Transverse colon (tissue), 4 donors: ENCODE data around the gene MFNG. TPM values are rescaled to one million over a fixed set of nuclear protein-coding genes. Genes with fewer than 3 reads are reported as not detected.

ENCODE experiments used
- DNase-seq: peaks from one replicate; pipeline ENCODE4 v3.0.0-alpha.2; 2019
- H3K27ac ChIP-seq, 4 donors: fragments of 200-600 bp; sonication (generic); 2 replicates each; pipeline ENCODE4 v1.5.1; 2016 to 2018; ENCODE audit warnings: inconsistent platforms in 4 of 4
- H3K27me3 ChIP-seq: fragments of 200-600 bp; sonication (generic); 2 replicates; pipeline ENCODE4 v1.5.1; 2017; ENCODE audit warnings: inconsistent platforms
- H3K36me3 ChIP-seq, 4 donors: fragments of 200-600 bp; sonication (generic); 2 replicates each; pipeline ENCODE4 v1.5.1; 2017 to 2019; ENCODE audit warnings: inconsistent platforms in 4 of 4
- H3K4me1 ChIP-seq, 4 donors: fragments of 200-600 bp; sonication (generic); 2 replicates each; pipeline ENCODE4 v1.5.1; 2017 to 2020; ENCODE audit warnings: inconsistent platforms in 4 of 4
- H3K4me3 ChIP-seq, 4 donors: fragments of 200-600 bp; sonication (generic); 1 replicate in 1 of 4; 2 replicates in 3 of 4; pipeline versions ENCODE4 v1.5.1 to v1.6.1; 2017 to 2019; ENCODE audit warnings: inconsistent platforms in 4 of 4
- H3K9me3 ChIP-seq, 2 donors: fragments of 200-600 bp; sonication (generic); 2 replicates each; pipeline ENCODE4 v1.5.1; 2017 to 2019; ENCODE audit warnings: inconsistent platforms in 2 of 2
- CTCF ChIP-seq, 5 experiments: fragments of 200-600 bp in 3 of 5; fragments of 450-650 bp in 2 of 5; sonication (generic) in 3 of 5; IDR thresholded peaks; 1 replicate in 2 of 5; 2 replicates in 3 of 5; pipeline ENCODE4 v1.5.1; 2016 to 2017; ENCODE audit warnings: antibody characterized with exemption in 5 of 5, inconsistent platforms in 3 of 5, mild to moderate bottlenecking in 2 of 5, moderate library complexity in 1 of 5
- EP300 ChIP-seq: sonication (generic); formaldehyde crosslinking; IDR thresholded peaks from one replicate; pipeline ENCODE4 v1.6.1; 2017; ENCODE audit warnings: antibody characterized with exemption, low read depth
- POLR2A ChIP-seq: fragments of 450-650 bp; IDR thresholded peaks from one replicate; pipeline ENCODE4 v1.6.1; 2016; ENCODE audit warnings: antibody characterized with exemption, mild to moderate bottlenecking, moderate library complexity
- POLR2AphosphoS5 ChIP-seq, 3 donors: sonication (generic); formaldehyde crosslinking; IDR thresholded peaks; one replicate each; pipeline ENCODE4 v1.6.1; 2016; ENCODE audit warnings: antibody characterized with exemption in 3 of 3
- WGBS, 2 donors: methylation state at CpG; one replicate each; pipeline ENCODE4 v1.1.5; 2018; ENCODE audit warnings: low coverage in 1 of 2; 5-methylcytosine and 5-hydroxymethylcytosine counted together
- in situ Hi-C, 4 donors: fragments of 200-750 bp; cut with MboI; loops; one replicate each; pipeline versions ENCODE4 v1.15.0 to v1.15.1; 2017; ENCODE audit warnings: low sequenced_read_pairs in 3 of 4, low pct_ligation_motif_present in 1 of 4, low pct_unique_long_range_greater_than_20kb in 1 of 4
- intact Hi-C: fragments of 100-400 bp; cut with DNase I; formaldehyde crosslinking; loops from one replicate; pipeline ENCODE4 v1.15.1; 2023; ENCODE audit warnings: low total_unique reads
- total RNA-seq, 4 donors: library from RNA; depleted of rRNA; stranded (reverse); fragments of >200 nt; gene quantifications; one replicate each; pipeline ENCODE4 v1.1.0, GENCODE V29; 2016

Gene MFNG
- total RNA-seq, 4 donors from 2014 or later, result 2.8 to 26.4 (median 15.7) TPM

- TF ChIP-seq CTCF (IDR thresholded peaks at IDR 0.05) (no peak), POLR2AphosphoS5 (IDR thresholded peaks at IDR 0.05) (no peak), EP300 (no peak), POLR2A (no peak)
- in situ Hi-C loops (no loop called here), intact Hi-C loops (no loop called here)
- 78% methylated on average over 10 of the region's 10 CpGs; no CpG with 5 or more reads in 1 of the 2 donors for WGBS, 2 donors
- no peaks in the 10 kb centered on the region for H3K27me3 ChIP-seq
- peak overlapping the region in 3 of 4 donors; percentile 26 to 88 (median 52) for H3K27ac ChIP-seq
- H3K9me3 ChIP-seq, result no peaks in the 10 kb centered on the region
- H3K4me3 ChIP-seq, result no peak overlapping the region
- peaks cover 15 to 45% (median 40%) of the 10 kb centered on the region in 4 donors for H3K4me1 ChIP-seq
- no peaks in the 10 kb centered on the region for H3K36me3 ChIP-seq
- DNase-seq, result no peak
Measured at GRCh38 chr22:37510091-37510490, 23.9 kb upstream of the MFNG start.

- TF ChIP-seq POLR2AphosphoS5 (IDR thresholded peaks at IDR 0.05) (no peak), POLR2A (no peak)
Measured at GRCh38 chr22:37509059-37509860, 23.1 kb upstream of the MFNG start.

GRCh38 chr22:37508431-37508992 is 22.3 kb upstream of the MFNG start:
- WGBS, 2 donors, result 67% methylated on average over 14 of the region's 22 CpGs; no CpG with 5 or more reads in 1 of the 2 donors
- intact Hi-C loops, result no loop called here
- in situ Hi-C loops, result no loop called here
- Histone ChIP-seq H3K9me3 (no peaks in the 10 kb centered on the region), H3K4me1 (peaks cover 18 to 57% (median 50%) of the 10 kb centered on the region in 4 donors), H3K4me3 (no peak overlapping the region), H3K27ac (peak overlapping the region; percentile 22 to 77 (median 43)), H3K27me3 (no peaks in the 10 kb centered on the region), H3K36me3 (no peaks in the 10 kb centered on the region)
- TF ChIP-seq CTCF (IDR thresholded peaks at IDR 0.05), result peak in 3 of 5 experiments; percentile 18 to 55 (median 26)
- no peak for TF ChIP-seq EP300
- TF ChIP-seq POLR2AphosphoS5 (IDR thresholded peaks at IDR 0.05), result no peak
- DNase-seq, result no peak

More at GRCh38 chr22:37509059-37509860, 23.1 kb upstream of the MFNG start:
- Histone ChIP-seq H3K36me3 (no peaks in the 10 kb centered on the region), H3K27me3 (no peaks in the 10 kb centered on the region), H3K4me3 (no peak overlapping the region), H3K27ac (peak overlapping the region; percentile 22 to 77 (median 43)), H3K4me1 (peaks cover 17 to 51% (median 45%) of the 10 kb centered on the region in 4 donors), H3K9me3 (no peaks in the 10 kb centered on the region)
- WGBS, 2 donors, result 61% methylated on average over 10 of the region's 10 CpGs; no CpG with 5 or more reads in 1 of the 2 donors
- in situ Hi-C loops (no loop called here), intact Hi-C loops (no loop called here)
- no peak for DNase-seq

- Histone ChIP-seq H3K36me3 (no peaks in the 10 kb centered on the region), H3K4me3 (no peak overlapping the region), H3K27me3 (no peaks in the 10 kb centered on the region), H3K27ac (peak overlapping the region in 1 of 4 donors; percentile 77), H3K4me1 (peaks cover 17 to 57% (median 50%) of the 10 kb centered on the region in 4 donors), H3K9me3 (no peaks in the 10 kb centered on the region)
- in situ Hi-C loops, result no loop called here
- WGBS, 2 donors, result 90% methylated on average over 9 of the region's 10 CpGs; no CpG with 5 or more reads in 1 of the 2 donors
- TF ChIP-seq POLR2A (no peak), EP300 (no peak), POLR2AphosphoS5 (IDR thresholded peaks at IDR 0.05) (no peak), CTCF (IDR thresholded peaks at IDR 0.05) (no peak)
- intact Hi-C loops, result no loop called here
- no peak for DNase-seq
Measured at GRCh38 chr22:37507731-37508130, 21.5 kb upstream of the MFNG start.
